ENCODE measurements around the gene ARSA.

GRCh38 chr22:50625131-50625567, 2.8 kb downstream of the ARSA start:
- TF ChIP-seq SUZ12 (IDR thresholded peaks at IDR 0.05; ENCODE audit: extremely low read depth, insufficient read depth, insufficient read length) (no peak), YY1 (IDR thresholded peaks at IDR 0.05; ENCODE audit: insufficient read depth, insufficient read length) (no peak)
